ENCODE measurements around the gene LNX1. TPM values are rescaled to one million over a fixed set of nuclear protein-coding genes. Genes with fewer than 3 reads are reported as not detected.

Gene LNX1
- polyA plus RNA-seq, 1 donor = 14.3 TPM

GRCh38 chr4:53573696-53574095 lies 17.6 kb downstream of the LNX1 start:
- no peak for DNase-seq

- no peak for DNase-seq
These were observed 18.7 kb downstream of the LNX1 start for GRCh38 chr4:53572600-53572994.

- DNase-seq = no peak
These were observed 19.2 kb downstream of the LNX1 start for GRCh38 chr4:53571936-53572599.

- DNase-seq = no peak
These were observed 27.5 kb downstream of the LNX1 start for GRCh38 chr4:53563824-53564223.

- DNase-seq = no peak
These were observed 28.9 kb downstream of the LNX1 start for GRCh38 chr4:53562409-53562808.

- DNase-seq = no peak
These were observed 32.2 kb downstream of the LNX1 start for GRCh38 chr4:53559021-53559620.

GRCh38 chr4:53558065-53558801 lies 33.1 kb downstream of the LNX1 start:
- no peak for DNase-seq

- DNase-seq = no peak
These were observed 33.6 kb downstream of the LNX1 start for GRCh38 chr4:53557669-53558064.

GRCh38 chr4:53556651-53557050 lies 34.6 kb downstream of the LNX1 start:
- DNase-seq = no peak

- no peak for DNase-seq
These were observed 37.6 kb downstream of the LNX1 start for GRCh38 chr4:53553486-53554210.

GRCh38 chr4:53552711-53553110 lies 38.6 kb downstream of the LNX1 start:
- DNase-seq = no peak

GRCh38 chr4:53551958-53552357 lies 39.3 kb downstream of the LNX1 start:
- no peak for DNase-seq

GRCh38 chr4:53551281-53551864 lies 39.9 kb downstream of the LNX1 start:
- DNase-seq = no peak

- no peak for DNase-seq
These were observed 42.6 kb downstream of the LNX1 start for GRCh38 chr4:53548662-53549061.

GRCh38 chr4:53547983-53548382 lies 43.3 kb downstream of the LNX1 start:
- DNase-seq = no peak

GRCh38 chr4:53545942-53546581 lies 45.2 kb downstream of the LNX1 start:
- no peak for DNase-seq

- DNase-seq = no peak
These were observed 46.0 kb downstream of the LNX1 start for GRCh38 chr4:53545273-53545672.

- no peak for DNase-seq
These were observed 47.7 kb downstream of the LNX1 start for GRCh38 chr4:53543561-53543960.

- DNase-seq = peak; percentile 20
These were observed 49.6 kb downstream of the LNX1 start for GRCh38 chr4:53541577-53542206.

- DNase-seq = no peak
These were observed 52.5 kb downstream of the LNX1 start for GRCh38 chr4:53538756-53539155.

GRCh38 chr4:53537606-53538005 lies 53.7 kb downstream of the LNX1 start:
- DNase-seq = no peak
